ENCODE measurements around the gene GRAMD1A.
"Not testable (repeated sequence)": the region's sequence is repeated elsewhere in the genome, so short reads cannot be mapped to it uniquely, and the experiment has no call there.

GRAMD1A gene

DNA sequence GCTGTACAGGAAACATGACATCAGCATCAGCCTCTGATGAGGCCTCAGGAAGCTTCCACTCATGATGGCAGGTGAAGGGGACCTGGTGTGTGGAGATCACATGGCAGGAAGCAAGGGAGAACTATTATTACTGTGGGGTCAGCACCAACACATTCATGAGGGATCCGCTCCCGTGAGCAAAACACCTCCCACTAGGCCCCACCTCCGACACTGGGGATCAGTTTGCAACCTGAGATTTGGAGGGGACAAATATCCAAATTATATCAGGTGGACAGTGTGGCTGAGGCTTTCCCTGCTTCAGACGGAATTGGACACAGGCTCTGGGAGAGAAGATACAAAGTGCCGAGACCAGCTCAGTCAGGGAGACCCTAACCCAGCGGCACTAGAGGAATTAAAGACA is 30.4 kb upstream of the GRAMD1A start:
- no peak overlapping the region for H3K27ac Mint-ChIP-seq
- peaks cover 11% of the 10 kb centered on the region for H3K4me1 Mint-ChIP-seq
- peaks cover 9% of the 10 kb centered on the region for H3K27me3 Mint-ChIP-seq

GRCh38 chr19:34970185-34970780 is 29.8 kb upstream of the GRAMD1A start:
- not testable (repeated sequence) for H3K27ac Mint-ChIP-seq

More for the DNA sequence above, 30.4 kb upstream of the GRAMD1A start:
- no peak for ATAC-seq
- no peak overlapping the region for H3K4me3 Mint-ChIP-seq
- peaks cover 12% of the 10 kb centered on the region for H3K9me3 Mint-ChIP-seq
- no peaks in the 10 kb centered on the region for H3K36me3 Mint-ChIP-seq

GRCh38 chr19:34972163-34972705 is 27.9 kb upstream of the GRAMD1A start:
- Mint-ChIP-seq H3K27ac (no peak overlapping the region), H3K4me1 (peaks cover 11% of the 10 kb centered on the region), H3K27me3 (peaks cover 9% of the 10 kb centered on the region), H3K4me3 (no peak overlapping the region), H3K36me3 (peaks cover 9% of the 10 kb centered on the region), H3K9me3 (peaks cover 19% of the 10 kb centered on the region)
- no peak for ATAC-seq

More at GRCh38 chr19:34970185-34970780, 29.8 kb upstream of the GRAMD1A start:
- H3K36me3 Mint-ChIP-seq, ATAC-seq, H3K27me3 Mint-ChIP-seq, H3K4me3 Mint-ChIP-seq: not testable (repeated sequence)
- Mint-ChIP-seq H3K4me1 (peaks cover 11% of the 10 kb centered on the region), H3K9me3 (peaks cover 12% of the 10 kb centered on the region)

GRCh38 chr19:34974646-34975045 is 25.5 kb upstream of the GRAMD1A start:
- Mint-ChIP-seq H3K4me1 (peaks cover 11% of the 10 kb centered on the region), H3K27ac (no peak overlapping the region), H3K36me3 (peaks cover 9% of the 10 kb centered on the region), H3K27me3 (no peaks in the 10 kb centered on the region), H3K9me3 (peaks cover 7% of the 10 kb centered on the region), H3K4me3 (no peak overlapping the region)
- ATAC-seq: no peak

- Mint-ChIP-seq H3K36me3 (peaks cover 9% of the 10 kb centered on the region), H3K9me3 (peaks cover 7% of the 10 kb centered on the region), H3K4me3 (no peak overlapping the region), H3K27me3 (no peaks in the 10 kb centered on the region), H3K27ac (no peak overlapping the region), H3K4me1 (peaks cover 11% of the 10 kb centered on the region)
- ATAC-seq: no peak
Observed at GRCh38 chr19:34975056-34975455, 25.1 kb upstream of the GRAMD1A start.

GRCh38 chr19:34976611-34977010 is 23.5 kb upstream of the GRAMD1A start:
- Mint-ChIP-seq H3K4me3 (no peak overlapping the region), H3K36me3 (peaks cover 9% of the 10 kb centered on the region), H3K9me3 (peaks cover 7% of the 10 kb centered on the region), H3K4me1 (peaks cover 11% of the 10 kb centered on the region), H3K27ac (no peak overlapping the region), H3K27me3 (peaks cover 1% of the 10 kb centered on the region)
- no peak for ATAC-seq

GRCh38 chr19:34979819-34980640 is 20.1 kb upstream of the GRAMD1A start:
- Mint-ChIP-seq H3K27ac (no peak overlapping the region), H3K4me1 (peaks cover 8% of the 10 kb centered on the region), H3K27me3 (peaks cover 30% of the 10 kb centered on the region), H3K4me3 (no peak overlapping the region), H3K9me3 (peaks cover 8% of the 10 kb centered on the region), H3K36me3 (peaks cover 10% of the 10 kb centered on the region)
- ATAC-seq: no peak

DNA sequence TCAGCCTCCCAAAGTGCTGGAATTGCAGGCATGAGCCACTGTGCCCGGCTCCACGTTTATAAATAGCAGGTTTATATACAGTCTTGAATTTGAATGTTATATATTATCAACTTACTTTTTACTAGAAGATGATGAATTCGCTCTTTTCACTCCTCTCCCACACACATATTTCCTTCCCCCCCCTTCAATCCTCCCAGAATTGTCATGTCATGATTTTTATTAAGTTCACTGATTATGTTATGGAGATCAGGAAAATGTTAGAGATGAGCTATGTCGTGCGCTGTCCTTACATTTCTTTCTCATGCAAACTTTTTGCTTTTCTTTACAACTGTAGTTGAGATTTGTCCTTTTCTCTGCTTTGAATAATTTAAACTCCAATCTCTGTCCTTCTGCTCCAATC is 17.8 kb upstream of the GRAMD1A start:
- peaks cover 3% of the 10 kb centered on the region for H3K9me3 Mint-ChIP-seq
- H3K27me3 Mint-ChIP-seq: peaks cover 41% of the 10 kb centered on the region
- ATAC-seq: no peak
- H3K4me3 Mint-ChIP-seq: no peak overlapping the region
- H3K36me3 Mint-ChIP-seq: peaks cover 5% of the 10 kb centered on the region
- H3K4me1 Mint-ChIP-seq: peaks cover 18% of the 10 kb centered on the region
- no peak overlapping the region for H3K27ac Mint-ChIP-seq

- Mint-ChIP-seq H3K4me1 (peaks cover 30% of the 10 kb centered on the region), H3K9me3 (peaks cover 3% of the 10 kb centered on the region), H3K27ac (no peak overlapping the region), H3K4me3 (no peak overlapping the region), H3K36me3 (peaks cover 5% of the 10 kb centered on the region), H3K27me3 (peaks cover 41% of the 10 kb centered on the region)
- ATAC-seq: peak; percentile 61
Observed at GRCh38 chr19:34983786-34984185, 16.3 kb upstream of the GRAMD1A start.

- no peak for ATAC-seq
- Mint-ChIP-seq H3K4me1 (peaks cover 35% of the 10 kb centered on the region), H3K9me3 (peaks cover 3% of the 10 kb centered on the region), H3K36me3 (peaks cover 5% of the 10 kb centered on the region), H3K27ac (no peak overlapping the region), H3K27me3 (peaks cover 41% of the 10 kb centered on the region), H3K4me3 (no peak overlapping the region)
Observed at GRCh38 chr19:34984287-34984686, 15.8 kb upstream of the GRAMD1A start.

- no peak for ATAC-seq
- peaks cover 3% of the 10 kb centered on the region for H3K9me3 Mint-ChIP-seq
- H3K4me3 Mint-ChIP-seq: peak overlapping the region; percentile 32
Observed at GRCh38 chr19:34985249-34986022, 14.7 kb upstream of the GRAMD1A start.

DNA sequence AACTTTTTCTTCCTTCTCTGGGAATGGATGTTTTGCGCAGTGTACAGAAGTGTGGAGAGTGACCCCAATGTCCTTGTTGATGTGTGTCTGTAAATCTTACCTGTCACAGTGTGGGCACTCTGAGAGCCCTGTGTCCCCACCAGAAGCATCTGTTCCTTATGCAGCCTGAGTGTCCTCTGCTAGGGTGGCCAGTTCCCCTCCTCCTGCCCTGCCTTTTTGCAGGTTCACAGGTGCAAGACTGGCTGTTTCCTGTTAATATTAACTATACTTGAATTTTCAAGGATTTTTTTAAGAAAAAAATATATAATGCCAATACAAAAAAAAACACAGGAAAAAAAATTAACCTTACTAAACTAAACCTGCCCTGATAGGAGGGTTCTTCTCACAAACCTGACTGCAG is 12.0 kb upstream of the GRAMD1A start:
- Mint-ChIP-seq H3K27ac (peak overlapping the region; percentile 93), H3K4me1 (peaks cover 56% of the 10 kb centered on the region), H3K36me3 (peaks cover 5% of the 10 kb centered on the region), H3K9me3 (peaks cover 3% of the 10 kb centered on the region), H3K4me3 (no peak overlapping the region), H3K27me3 (peaks cover 33% of the 10 kb centered on the region)
- ATAC-seq: no peak

More at GRCh38 chr19:34985249-34986022, 14.7 kb upstream of the GRAMD1A start:
- Mint-ChIP-seq H3K27ac (peak overlapping the region; percentile 42), H3K4me1 (peaks cover 46% of the 10 kb centered on the region), H3K27me3 (peaks cover 41% of the 10 kb centered on the region), H3K36me3 (peaks cover 5% of the 10 kb centered on the region)

DNA sequence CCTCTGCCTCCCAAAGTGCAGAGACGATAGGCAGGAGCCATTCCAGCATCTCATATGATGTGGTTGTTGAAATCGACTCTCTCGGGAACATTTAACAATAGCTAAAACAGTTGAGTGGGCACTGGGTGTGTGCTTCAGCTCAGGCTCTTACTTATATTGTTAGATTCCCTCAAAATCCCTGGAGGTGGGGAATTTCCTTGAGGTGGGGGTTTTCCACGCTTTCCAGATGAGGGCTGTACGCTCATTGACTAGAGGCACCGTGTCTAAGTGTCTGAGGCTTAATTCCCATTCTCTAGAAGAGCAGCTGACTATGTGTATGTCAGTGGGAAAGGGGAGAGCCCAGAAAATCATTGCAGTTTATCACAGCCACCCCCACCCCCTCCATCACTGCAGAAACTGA is 10.8 kb upstream of the GRAMD1A start:
- peak; percentile 42 for ATAC-seq
- Mint-ChIP-seq H3K4me3 (no peak overlapping the region), H3K36me3 (peaks cover 5% of the 10 kb centered on the region), H3K27ac (peak overlapping the region; percentile 93), H3K9me3 (peaks cover 3% of the 10 kb centered on the region), H3K4me1 (peaks cover 55% of the 10 kb centered on the region), H3K27me3 (peaks cover 34% of the 10 kb centered on the region)

GRCh38 chr19:34990578-34991192 is 9.4 kb upstream of the GRAMD1A start:
- H3K27me3 Mint-ChIP-seq: peaks cover 24% of the 10 kb centered on the region
- no peaks in the 10 kb centered on the region for H3K9me3 Mint-ChIP-seq
- ATAC-seq: peak; percentile 86
- H3K4me3 Mint-ChIP-seq: no peak overlapping the region
- H3K27ac Mint-ChIP-seq: peak overlapping the region; percentile 93
- H3K36me3 Mint-ChIP-seq: no peaks in the 10 kb centered on the region
- peaks cover 51% of the 10 kb centered on the region for H3K4me1 Mint-ChIP-seq
